ENCODE data around the gene KCNK15.

DNA sequence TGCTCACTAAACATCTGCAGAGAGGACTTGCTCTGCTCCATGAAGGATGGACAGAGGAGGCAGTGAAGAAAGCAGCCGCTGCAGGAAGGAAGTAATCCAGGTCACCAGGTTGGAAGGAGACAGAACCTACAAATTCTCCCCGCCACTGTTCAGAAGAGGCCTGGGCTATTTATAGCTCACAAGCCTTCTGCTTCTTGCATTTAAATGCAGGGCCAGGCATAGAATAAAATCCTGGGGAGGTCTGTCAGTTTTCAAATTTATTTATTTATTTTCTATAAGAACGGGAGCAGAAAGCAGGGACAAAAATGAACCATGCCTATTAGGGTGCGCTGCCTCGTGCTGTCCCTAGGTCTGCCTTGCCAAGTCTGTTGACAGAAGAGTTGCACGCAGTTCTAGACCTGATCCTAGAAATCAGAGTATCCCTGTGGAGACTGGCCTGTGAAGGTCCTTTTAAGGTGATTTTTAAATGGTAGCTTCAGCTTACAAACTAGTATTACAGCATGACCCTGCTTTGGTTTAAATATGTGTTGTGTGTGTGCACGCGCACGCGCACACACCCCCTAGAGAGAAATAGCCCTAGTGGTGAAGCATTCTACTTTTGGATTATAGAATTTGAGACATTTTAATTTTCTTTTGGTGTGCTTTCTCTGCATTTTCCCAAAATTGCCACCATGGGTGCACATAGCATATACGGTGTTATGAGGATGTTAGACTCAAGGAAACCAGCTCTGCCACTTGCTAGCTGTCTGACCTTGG is 45.2 kb downstream of the KCNK15 start:
- TF ChIP-seq CTCF (IDR thresholded peaks at IDR 0.05; ENCODE audit: low read length): no peak
- no peak for TF ChIP-seq EZH2 (optimal IDR thresholded peaks at IDR 0.05; ENCODE audit: low read depth, low read length)

Data from MM.1S (cell line).